Measurements from ENCODE around the gene AMT.

The AMT gene

GRCh38 chr3:49387721-49388120 lies 34.6 kb downstream of the AMT start:
- no peak for DNase-seq

GRCh38 chr3:49386056-49386756 lies 36.1 kb downstream of the AMT start:
- no peak for DNase-seq

- DNase-seq = no peak
These were observed 36.7 kb downstream of the AMT start for GRCh38 chr3:49385617-49386016.

GRCh38 chr3:49383387-49383786 lies 38.9 kb downstream of the AMT start:
- no peak for DNase-seq

GRCh38 chr3:49378249-49378895 lies 43.9 kb downstream of the AMT start:
- DNase-seq = no peak

GRCh38 chr3:49377483-49377882 lies 44.8 kb downstream of the AMT start:
- no peak for DNase-seq

- DNase-seq = no peak
These were observed 50.3 kb downstream of the AMT start for GRCh38 chr3:49371946-49372345.

GRCh38 chr3:49370585-49371290 lies 51.5 kb downstream of the AMT start:
- no peak for DNase-seq
